WI38 (cell line): ENCODE data around the gene SIRT4.

Experiments used
- H3K4me3 ChIP-seq: 2 replicates; pipeline ENCODE4 v1.5.1; 2011; ENCODE audit warnings: low read depth, mild to moderate bottlenecking, control low read depth, low read length
- CTCF ChIP-seq: IDR thresholded peaks from 2 replicates; pipeline ENCODE4 v1.5.1; 2012; ENCODE audit warnings: low read depth, mild to moderate bottlenecking, control low read depth, low read length

Gene SIRT4

GRCh38 chr12:120260607-120261006 is 41.5 kb upstream of the SIRT4 start:
- no peak for TF ChIP-seq CTCF
- H3K4me3 ChIP-seq, result no peak overlapping the region

GRCh38 chr12:120261951-120262851 is 39.9 kb upstream of the SIRT4 start:
- H3K4me3 ChIP-seq, result peak overlapping the region; percentile 93
- TF ChIP-seq CTCF, result no peak

- peak overlapping the region; percentile 93 for H3K4me3 ChIP-seq
- no peak for TF ChIP-seq CTCF
Observed at GRCh38 chr12:120262852-120263747, 39.0 kb upstream of the SIRT4 start.

GRCh38 chr12:120263748-120264085 is 38.4 kb upstream of the SIRT4 start:
- peak overlapping the region; percentile 93 for H3K4me3 ChIP-seq
- TF ChIP-seq CTCF, result no peak

GRCh38 chr12:120264086-120264903 is 37.8 kb upstream of the SIRT4 start:
- H3K4me3 ChIP-seq, result peak overlapping the region; percentile 93
- no peak for TF ChIP-seq CTCF

GRCh38 chr12:120264904-120265472 is 37.1 kb upstream of the SIRT4 start:
- no peak for TF ChIP-seq CTCF
- peak overlapping the region; percentile 93 for H3K4me3 ChIP-seq
